ENCODE measurements around the gene AMH. TPM values are rescaled to one million over a fixed set of nuclear protein-coding genes. Genes with fewer than 3 reads are reported as not detected.

AMH gene
- total RNA-seq, 2 experiments from 2014 or later = 14.8 to 49.7 TPM

DNA sequence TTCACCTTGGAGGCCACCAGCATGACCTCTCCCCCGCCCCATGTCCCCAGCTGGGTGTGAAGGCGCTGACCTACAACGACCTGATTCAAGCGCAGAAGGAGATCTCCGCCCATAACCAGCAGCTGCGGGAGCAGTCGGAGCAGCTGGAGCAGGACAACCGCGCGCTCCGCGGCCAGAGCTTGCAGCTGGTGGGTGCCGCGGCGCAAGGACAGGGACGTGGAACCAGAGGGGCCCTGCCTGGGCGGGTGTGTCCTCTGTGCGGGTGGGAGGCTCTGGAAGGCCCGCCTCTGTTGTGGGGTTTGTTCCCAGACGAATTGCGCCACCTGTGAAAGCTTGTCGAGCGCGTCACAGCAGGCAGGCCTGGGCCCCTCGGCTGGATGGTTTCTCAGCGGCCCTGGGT is 35.3 kb upstream of the AMH start:
- H3K4me3 ChIP-seq (ENCODE audit: low read depth, low read length, poor library complexity, severe bottlenecking) = no peak overlapping the region

DNA sequence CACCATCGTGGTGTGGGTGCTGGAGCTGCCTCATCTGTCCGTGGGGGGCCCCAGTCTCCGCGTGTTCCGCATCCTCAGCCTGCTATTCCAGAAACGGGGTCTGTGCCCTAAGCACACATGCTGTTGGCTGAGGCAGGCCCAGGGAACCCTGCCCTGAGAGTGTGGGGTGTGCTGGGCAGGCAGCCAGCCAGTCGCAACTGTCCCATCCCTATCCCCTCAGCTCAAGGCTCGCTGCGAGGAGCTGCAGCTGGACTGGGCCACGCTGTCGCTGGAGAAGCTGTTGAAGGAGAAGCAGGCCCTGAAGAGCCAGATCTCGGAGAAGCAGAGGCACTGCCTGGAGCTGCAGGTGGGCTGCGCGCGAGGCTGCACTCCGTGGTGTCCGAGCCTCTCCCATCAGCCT is 34.9 kb upstream of the AMH start:
- no peaks in the 10 kb centered on the region for H3K4me1 ChIP-seq (ENCODE audit: insufficient read depth, low read length, poor library complexity, severe bottlenecking)
- TF ChIP-seq EZH2phosphoT487 (IDR thresholded peaks at IDR 0.05; ENCODE audit: borderline replicate concordance, low read depth, low read length) = no peak
- TF ChIP-seq, protein P1, sequence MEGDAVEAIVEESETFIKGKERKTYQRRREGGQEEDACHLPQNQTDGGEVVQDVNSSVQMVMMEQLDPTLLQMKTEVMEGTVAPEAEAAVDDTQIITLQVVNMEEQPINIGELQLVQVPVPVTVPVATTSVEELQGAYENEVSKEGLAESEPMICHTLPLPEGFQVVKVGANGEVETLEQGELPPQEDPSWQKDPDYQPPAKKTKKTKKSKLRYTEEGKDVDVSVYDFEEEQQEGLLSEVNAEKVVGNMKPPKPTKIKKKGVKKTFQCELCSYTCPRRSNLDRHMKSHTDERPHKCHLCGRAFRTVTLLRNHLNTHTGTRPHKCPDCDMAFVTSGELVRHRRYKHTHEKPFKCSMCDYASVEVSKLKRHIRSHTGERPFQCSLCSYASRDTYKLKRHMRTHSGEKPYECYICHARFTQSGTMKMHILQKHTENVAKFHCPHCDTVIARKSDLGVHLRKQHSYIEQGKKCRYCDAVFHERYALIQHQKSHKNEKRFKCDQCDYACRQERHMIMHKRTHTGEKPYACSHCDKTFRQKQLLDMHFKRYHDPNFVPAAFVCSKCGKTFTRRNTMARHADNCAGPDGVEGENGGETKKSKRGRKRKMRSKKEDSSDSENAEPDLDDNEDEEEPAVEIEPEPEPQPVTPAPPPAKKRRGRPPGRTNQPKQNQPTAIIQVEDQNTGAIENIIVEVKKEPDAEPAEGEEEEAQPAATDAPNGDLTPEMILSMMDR (conservative IDR thresholded peaks at IDR 0.05; ENCODE audit: low read length) = no peak
- H3K4me3 ChIP-seq (ENCODE audit: low read depth, low read length, poor library complexity, severe bottlenecking) = no peak overlapping the region
- H3K4me2 ChIP-seq (ENCODE audit: low read length) = no peak overlapping the region
- H3K79me2 ChIP-seq (ENCODE audit: insufficient read depth, low read depth, low read length) = no peaks in the 10 kb centered on the region
- ChIA-PET POLR2A (no interaction called here), CTCF (ENCODE audit: unreplicated experiment) (no interaction called here)
- H2AFZ ChIP-seq (ENCODE audit: low read length) = no peak overlapping the region
- H3K36me3 ChIP-seq (ENCODE audit: insufficient read depth, low read length) = peaks cover 92% of the 10 kb centered on the region
- no peaks in the 10 kb centered on the region for H4K20me1 ChIP-seq (ENCODE audit: insufficient read depth, low read length)
- intact Hi-C loops (cut with micrococcal nuclease; ENCODE audit: unreplicated experiment) = no loop called here
- BruUV-seq (replicated peaks) = no TSS peak
- no peak for DNase-seq (ENCODE audit: low spot score)
- no peaks in the 10 kb centered on the region for H3K9me2 ChIP-seq (ENCODE audit: insufficient read depth, low read length)
- H3K27ac ChIP-seq (ENCODE audit: low read depth, low read length, poor library complexity, severe bottlenecking) = no peak overlapping the region
- H3K9me3 ChIP-seq (ENCODE audit: low read length) = no peaks in the 10 kb centered on the region

More for the DNA sequence above, 35.3 kb upstream of the AMH start:
- POLR2A ChIA-PET = no interaction called here
- Histone ChIP-seq H3K36me3 (ENCODE audit: insufficient read depth, low read length) (peaks cover 92% of the 10 kb centered on the region), H3K4me2 (ENCODE audit: low read length) (no peak overlapping the region), H3K4me1 (ENCODE audit: insufficient read depth, low read length, poor library complexity, severe bottlenecking) (no peaks in the 10 kb centered on the region), H2AFZ (ENCODE audit: low read length) (no peak overlapping the region), H3K79me2 (ENCODE audit: insufficient read depth, low read depth, low read length) (no peaks in the 10 kb centered on the region), H4K20me1 (ENCODE audit: insufficient read depth, low read length) (no peaks in the 10 kb centered on the region), H3K9me2 (ENCODE audit: insufficient read depth, low read length) (no peaks in the 10 kb centered on the region), H3K27ac (ENCODE audit: low read depth, low read length, poor library complexity, severe bottlenecking) (no peak overlapping the region), H3K9me3 (ENCODE audit: low read length) (no peaks in the 10 kb centered on the region)
- BruUV-seq (replicated peaks) = no TSS peak
- CTCF ChIA-PET (ENCODE audit: unreplicated experiment) = no interaction called here
- no peak for DNase-seq (ENCODE audit: low spot score)
- intact Hi-C loops (cut with micrococcal nuclease; ENCODE audit: unreplicated experiment) = no loop called here
- TF ChIP-seq EZH2phosphoT487 (IDR thresholded peaks at IDR 0.05; ENCODE audit: borderline replicate concordance, low read depth, low read length) = no peak
- TF ChIP-seq, protein P1 (conservative IDR thresholded peaks at IDR 0.05; ENCODE audit: low read length) = no peak

DNA sequence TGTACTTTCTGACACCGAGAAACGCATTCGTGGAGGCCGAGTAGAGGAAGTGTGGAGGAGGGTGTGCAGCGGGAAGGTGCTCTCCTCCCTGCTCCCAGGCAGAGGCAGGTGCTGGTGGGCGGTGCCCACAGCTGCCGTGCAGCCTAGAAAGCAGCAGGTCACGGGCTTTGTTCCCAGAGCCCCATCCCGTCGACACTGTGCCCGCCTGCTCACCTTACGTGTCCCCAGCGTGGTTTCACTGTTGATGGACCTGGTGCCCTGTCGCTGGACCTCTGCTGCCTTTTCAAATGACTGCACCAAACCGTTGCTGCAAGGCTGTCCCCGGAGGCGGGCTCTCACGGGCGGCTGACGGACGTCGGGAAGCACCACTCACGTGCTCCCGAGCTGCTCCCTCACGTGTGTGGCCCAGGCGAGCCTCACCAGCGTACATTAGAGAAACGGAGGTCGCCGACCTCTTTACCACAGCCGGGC is 33.8 kb upstream of the AMH start:
- TF ChIP-seq EZH2phosphoT487 (IDR thresholded peaks at IDR 0.05; ENCODE audit: borderline replicate concordance, low read depth, low read length) = no peak
- TF ChIP-seq, protein P1 (conservative IDR thresholded peaks at IDR 0.05; ENCODE audit: low read length) = no peak
- H2AFZ ChIP-seq (ENCODE audit: low read length) = no peak overlapping the region
- H3K36me3 ChIP-seq (ENCODE audit: insufficient read depth, low read length) = peaks cover 90% of the 10 kb centered on the region
- H3K4me1 ChIP-seq (ENCODE audit: insufficient read depth, low read length, poor library complexity, severe bottlenecking) = no peaks in the 10 kb centered on the region
- no peaks in the 10 kb centered on the region for H3K79me2 ChIP-seq (ENCODE audit: insufficient read depth, low read depth, low read length)
- BruUV-seq (replicated peaks) = no TSS peak
- ChIA-PET POLR2A (no interaction called here), CTCF (ENCODE audit: unreplicated experiment) (no interaction called here)
- no peaks in the 10 kb centered on the region for H3K9me3 ChIP-seq (ENCODE audit: low read length)
- no peaks in the 10 kb centered on the region for H4K20me1 ChIP-seq (ENCODE audit: insufficient read depth, low read length)
- H3K27ac ChIP-seq (ENCODE audit: low read depth, low read length, poor library complexity, severe bottlenecking) = no peak overlapping the region
- intact Hi-C loops (cut with micrococcal nuclease; ENCODE audit: unreplicated experiment) = no loop called here
- no peak overlapping the region for H3K4me3 ChIP-seq (ENCODE audit: low read depth, low read length, poor library complexity, severe bottlenecking)
- DNase-seq (ENCODE audit: low spot score) = no peak
- H3K9me2 ChIP-seq (ENCODE audit: insufficient read depth, low read length) = no peaks in the 10 kb centered on the region
- H3K4me2 ChIP-seq (ENCODE audit: low read length) = no peak overlapping the region
